HG03045 (cell line): Measurements from ENCODE around the gene HEG1.
"Not testable (repeated sequence)": the region's sequence is repeated elsewhere in the genome, so short reads cannot be mapped to it uniquely, and the experiment has no call there.

Experiments used
- ATAC-seq: cut with Tn5 transposase; IDR thresholded peaks from one replicate; pipeline ENCODE4 v1.9.1; 2021; ENCODE audit warnings: mild to moderate bottlenecking, moderate library complexity; ENCODE audit not compliant: unreplicated experiment

HEG1 gene, protein sequence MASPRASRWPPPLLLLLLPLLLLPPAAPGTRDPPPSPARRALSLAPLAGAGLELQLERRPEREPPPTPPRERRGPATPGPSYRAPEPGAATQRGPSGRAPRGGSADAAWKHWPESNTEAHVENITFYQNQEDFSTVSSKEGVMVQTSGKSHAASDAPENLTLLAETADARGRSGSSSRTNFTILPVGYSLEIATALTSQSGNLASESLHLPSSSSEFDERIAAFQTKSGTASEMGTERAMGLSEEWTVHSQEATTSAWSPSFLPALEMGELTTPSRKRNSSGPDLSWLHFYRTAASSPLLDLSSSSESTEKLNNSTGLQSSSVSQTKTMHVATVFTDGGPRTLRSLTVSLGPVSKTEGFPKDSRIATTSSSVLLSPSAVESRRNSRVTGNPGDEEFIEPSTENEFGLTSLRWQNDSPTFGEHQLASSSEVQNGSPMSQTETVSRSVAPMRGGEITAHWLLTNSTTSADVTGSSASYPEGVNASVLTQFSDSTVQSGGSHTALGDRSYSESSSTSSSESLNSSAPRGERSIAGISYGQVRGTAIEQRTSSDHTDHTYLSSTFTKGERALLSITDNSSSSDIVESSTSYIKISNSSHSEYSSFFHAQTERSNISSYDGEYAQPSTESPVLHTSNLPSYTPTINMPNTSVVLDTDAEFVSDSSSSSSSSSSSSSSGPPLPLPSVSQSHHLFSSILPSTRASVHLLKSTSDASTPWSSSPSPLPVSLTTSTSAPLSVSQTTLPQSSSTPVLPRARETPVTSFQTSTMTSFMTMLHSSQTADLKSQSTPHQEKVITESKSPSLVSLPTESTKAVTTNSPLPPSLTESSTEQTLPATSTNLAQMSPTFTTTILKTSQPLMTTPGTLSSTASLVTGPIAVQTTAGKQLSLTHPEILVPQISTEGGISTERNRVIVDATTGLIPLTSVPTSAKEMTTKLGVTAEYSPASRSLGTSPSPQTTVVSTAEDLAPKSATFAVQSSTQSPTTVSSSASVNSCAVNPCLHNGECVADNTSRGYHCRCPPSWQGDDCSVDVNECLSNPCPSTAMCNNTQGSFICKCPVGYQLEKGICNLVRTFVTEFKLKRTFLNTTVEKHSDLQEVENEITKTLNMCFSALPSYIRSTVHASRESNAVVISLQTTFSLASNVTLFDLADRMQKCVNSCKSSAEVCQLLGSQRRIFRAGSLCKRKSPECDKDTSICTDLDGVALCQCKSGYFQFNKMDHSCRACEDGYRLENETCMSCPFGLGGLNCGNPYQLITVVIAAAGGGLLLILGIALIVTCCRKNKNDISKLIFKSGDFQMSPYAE (N-terminal part only)

DNA sequence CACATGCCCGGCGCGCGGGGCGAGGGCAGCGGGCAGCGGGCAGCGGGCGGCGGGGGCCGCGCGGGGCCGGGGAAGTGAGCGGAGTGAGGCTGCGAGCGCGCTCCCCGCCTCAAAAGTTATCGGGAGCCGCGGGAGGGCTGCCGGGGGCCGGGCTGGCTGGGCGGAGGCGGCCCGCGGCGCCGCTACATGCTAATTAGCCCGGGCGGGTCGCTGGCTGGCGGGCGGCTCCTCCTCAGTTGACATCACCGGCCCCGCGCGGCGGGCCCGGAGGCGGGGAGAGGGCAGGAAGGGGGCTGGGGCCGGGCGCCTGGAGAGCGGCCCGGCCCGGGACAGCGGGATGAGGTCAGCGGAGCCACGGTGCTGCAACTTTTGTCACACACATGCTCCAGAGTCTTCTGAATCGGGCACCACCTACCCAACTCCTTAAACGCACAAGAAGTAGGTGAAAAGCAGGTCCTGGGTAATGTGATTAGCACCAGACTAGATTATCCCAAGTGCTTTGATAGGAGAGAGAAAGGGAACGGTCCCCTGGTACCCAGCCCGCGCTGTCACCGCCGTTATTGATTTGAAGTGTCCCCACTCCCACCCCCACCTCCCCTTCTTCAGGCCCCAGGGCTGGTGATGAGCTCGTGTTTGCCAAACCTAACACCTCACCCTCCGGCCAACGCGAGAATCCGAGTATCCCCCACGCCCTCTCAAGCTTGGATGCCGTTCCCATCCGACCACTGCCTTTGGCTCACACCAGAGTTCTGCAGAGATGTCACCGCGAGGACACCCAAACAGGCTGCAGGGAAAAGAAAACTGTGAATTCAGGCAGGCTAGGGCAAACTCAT is at the start of gene HEG1:
HEG1 (minus strand) TSS at position 85 of the 833 bp plus-strand sequence. CDS start 107 bp downstream, outside the sequence.
- ATAC-seq, result peak; percentile 78

DNA sequence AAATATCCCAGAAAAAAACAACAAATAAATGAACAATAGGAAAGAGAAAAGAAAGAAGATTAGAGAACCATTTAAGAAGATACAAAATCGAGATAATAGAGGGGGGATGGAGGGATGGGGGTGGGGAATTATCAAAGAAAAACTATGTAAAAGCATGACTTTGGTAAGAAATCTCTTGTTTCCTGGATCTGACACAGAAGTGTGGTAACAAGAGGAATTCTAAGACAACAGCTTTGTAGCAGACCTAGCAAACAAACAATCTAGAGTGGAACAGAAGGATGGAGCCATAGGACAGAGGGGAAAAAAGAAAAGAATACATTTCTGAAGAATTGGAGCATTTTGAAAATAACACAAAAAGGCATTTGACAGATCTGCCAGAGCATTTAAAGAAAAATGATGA is 49.3 kb upstream of the HEG1 start:
- ATAC-seq, result no peak

DNA sequence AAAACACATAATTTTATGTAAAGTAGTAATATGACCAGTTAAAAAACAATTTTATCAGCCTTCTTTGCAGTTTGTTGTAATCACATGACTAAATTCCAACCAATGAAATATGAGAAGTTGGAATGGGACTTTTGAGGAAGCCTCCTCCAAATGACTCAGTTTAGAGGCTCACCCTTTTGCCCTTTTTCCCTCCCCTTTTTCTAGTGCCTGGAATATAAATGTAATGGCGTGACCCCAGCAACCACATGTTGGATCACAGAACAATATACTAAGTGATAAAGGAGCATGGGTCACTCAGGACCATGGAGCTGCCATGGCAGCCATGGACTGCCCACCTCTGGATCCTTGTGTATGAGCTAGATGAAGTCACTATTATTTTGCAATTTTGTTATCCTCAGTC is 48.8 kb upstream of the HEG1 start:
- ATAC-seq, result no peak

DNA sequence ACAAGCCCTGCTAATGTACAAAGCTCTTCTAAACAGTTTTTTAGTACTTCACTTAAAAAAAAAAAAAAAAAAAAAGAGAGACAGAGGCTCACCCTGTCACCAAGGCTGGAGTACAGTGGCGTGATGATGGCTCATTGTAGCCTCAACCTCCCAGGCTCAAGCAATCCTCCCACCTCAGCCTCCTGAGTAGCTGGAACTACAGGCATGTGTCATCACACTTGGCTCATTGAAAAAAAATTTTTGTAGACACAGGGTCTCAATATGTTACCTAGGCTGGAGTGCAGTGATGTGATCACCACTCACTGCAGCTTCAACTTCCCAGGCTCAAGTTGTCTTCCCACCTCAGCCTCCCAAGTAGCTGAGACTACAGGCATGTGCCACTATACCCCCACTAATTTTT is 47.6 kb upstream of the HEG1 start:
- ATAC-seq, result no peak

DNA sequence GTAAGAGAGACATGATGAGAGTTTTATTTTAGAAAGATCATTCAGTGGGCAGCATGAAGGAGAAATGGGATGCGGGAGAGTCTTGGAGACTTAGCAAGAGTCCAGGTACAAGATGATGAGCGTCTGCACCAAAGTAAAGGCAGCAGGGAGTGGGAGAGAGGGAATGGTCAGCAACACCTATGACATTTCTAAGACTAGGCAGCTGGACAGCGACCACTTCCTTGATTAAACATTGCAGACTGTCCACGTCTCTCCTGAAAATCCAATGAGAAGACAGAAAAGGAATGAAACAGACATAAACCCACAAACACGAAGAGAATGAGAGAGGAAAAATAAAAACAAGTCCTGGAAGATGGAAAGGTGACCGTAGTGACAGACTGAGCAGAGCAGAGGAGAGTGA is 46.7 kb upstream of the HEG1 start:
- ATAC-seq, result no peak

DNA sequence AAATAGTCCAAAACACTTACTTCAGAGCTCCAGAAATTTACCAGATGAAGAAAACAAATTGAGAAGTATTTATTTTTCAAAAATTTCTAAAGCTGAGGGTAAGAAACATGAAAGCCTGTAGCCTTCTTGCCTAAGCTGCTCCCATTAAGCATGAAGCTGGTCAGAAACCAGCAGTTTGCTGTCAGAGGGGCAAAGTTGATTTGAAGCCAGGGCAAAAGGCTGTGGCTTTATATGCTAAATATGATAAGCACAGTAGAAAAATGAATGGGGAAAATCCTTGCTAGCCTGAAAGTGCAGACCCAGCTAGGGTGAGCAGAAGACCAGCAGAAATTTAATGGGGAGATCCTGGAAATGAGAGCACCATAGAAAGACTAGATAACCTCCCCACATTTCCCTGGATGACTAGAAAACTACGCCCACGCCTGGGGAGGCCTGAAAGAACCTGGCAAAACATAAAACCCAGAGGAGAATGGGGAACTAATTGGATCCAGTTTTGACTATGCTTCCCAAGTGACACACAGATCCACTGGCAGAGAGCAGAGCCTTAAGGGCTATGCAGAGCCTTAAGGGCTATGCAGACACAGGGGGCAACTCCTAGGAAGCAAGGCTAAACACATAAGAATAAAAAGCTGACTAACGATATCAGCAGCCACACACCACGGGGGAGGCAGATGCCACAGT is 43.0 kb upstream of the HEG1 start:
- no peak for ATAC-seq

DNA sequence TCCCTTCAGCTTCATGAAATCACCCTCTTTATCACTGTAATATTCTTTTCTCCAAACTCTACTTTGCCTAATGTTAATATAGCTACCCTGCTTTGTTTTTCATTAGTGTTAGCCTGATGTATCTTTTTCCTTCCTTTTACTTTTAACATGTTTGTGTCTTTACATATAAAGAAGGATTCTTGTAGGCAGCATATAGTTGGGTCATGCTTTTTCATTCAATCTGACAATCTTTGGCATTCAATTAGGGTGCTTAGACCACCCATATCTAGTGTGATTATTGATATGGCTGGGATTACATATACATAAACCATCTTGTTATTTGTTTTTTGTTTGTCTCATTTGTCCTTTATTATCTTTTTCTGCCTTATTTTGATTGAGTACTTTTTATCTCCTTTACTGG is 34.9 kb upstream of the HEG1 start:
- no peak for ATAC-seq

DNA sequence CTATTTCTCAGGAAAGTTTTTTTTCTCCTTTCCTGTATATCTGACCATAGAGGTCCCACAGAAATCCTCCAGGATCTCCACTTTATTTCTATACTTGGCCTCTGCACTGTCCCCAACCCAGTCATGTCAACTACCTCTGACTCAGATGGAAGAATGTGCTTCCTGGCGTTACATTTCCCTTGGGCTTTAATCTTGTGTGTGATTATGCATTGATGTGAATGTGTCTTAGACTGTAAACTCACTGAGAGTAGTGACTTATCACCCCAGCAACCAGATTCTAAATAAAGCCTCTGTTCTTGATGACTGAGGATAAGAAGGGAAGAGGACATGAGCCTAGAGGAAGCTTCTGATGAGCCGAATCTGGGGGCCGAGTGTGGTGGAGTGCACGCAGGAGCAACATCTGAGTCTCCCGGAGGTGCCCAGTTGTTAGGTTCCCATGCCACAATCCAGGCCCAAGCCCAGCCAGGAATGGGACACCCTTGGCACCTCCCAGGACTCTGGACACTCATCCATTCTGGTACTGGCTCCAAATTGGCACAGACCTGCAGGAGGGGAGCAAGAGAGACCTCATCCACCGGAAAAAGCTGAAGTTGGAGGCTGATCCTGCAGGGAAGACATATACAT is 32.1 kb upstream of the HEG1 start:
- ATAC-seq, result no peak

DNA sequence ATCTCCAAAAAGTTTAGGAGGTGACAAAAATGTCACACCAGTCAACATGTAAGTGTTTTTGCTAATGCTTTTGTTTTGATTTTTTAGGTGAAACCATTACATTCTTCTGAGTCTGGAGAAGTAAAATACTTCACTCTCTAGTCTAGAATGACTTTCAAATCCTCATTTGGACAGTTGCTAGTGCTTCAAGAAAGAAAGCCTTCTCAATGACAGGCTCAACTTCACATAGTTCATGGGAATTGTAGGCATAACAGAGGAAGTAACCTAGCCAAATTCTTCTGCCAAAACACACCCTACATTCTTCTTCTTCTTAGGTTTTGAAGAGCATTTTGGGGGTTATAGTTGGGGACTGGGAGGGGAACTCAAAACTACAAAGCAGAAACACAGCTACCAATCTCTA is 29.4 kb upstream of the HEG1 start:
- no peak for ATAC-seq

DNA sequence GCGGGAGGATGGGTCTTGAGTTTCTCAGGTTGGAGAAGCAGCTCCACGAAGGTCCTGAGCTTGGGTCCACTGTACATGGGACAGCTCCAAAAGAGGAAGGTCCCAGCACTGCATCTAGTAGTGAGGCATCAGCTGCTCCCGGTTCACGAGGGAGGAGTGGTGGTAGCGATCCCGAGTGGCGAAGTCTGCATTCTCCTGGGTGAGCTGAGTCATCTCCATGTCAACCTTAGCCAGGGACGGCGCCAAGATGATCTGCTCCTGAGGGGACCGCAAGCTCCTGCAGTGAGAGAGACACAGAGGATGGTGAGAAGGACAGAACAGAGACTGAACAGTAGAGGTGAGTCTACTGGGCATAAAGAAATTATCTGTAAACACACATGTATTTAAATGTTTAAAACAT is 28.0 kb upstream of the HEG1 start:
- no peak for ATAC-seq

DNA sequence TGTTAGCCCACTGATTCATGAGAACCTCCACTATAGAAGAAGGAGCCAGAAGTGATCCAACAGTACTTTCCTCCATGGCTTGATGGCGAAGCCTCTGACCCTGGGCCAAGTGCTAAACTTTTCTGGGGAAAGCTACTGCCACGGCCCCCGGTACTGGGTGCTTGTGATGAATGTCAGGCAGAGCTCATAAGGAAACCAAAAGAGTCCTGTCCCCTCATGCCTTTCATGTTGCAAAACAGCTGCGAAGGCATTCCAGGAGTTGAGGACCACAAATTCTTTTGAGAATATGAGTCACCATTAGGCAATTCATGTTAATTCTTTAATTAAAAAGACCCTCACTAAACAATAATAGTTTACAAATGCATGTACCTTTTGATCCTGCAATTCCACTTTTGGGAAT is 26.5 kb upstream of the HEG1 start:
- not testable (repeated sequence) for ATAC-seq

DNA sequence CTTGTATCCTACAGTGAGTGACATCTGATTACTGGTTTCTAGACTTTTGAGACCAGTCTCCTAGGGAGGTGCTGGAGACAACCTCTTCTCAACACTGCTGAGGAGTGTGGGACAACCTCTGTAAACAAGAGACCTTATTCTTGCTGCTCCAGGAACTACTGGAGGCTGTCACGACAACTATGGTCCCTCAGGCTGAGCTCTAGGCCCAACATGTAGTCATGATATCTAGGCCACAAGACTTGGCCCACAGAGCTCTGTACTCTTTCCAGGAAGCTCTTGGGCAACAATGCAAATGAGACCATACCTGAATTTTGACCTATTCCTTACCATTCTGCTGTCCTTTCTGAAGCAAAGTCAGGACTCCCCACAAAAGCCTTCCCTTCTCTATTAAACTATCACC is 24.3 kb upstream of the HEG1 start:
- ATAC-seq, result no peak

DNA sequence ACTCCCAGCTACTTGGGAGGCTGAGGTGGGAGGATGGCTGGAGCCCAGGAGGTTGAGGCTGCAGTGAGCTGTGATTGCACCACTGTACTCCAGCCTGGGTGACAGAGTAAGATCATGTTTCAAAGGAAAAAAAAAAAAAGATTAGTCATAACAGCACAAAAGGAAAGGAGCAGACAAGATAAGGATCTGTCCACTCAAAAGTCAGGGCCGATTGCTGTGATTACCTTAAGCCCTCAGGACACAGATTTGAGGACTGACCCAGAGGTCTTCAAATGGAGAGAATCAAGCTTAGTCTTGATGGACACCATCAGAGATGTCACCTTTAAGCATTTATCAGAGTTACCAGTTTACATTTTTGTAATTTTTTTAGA is 23.9 kb upstream of the HEG1 start:
- no peak for ATAC-seq

DNA sequence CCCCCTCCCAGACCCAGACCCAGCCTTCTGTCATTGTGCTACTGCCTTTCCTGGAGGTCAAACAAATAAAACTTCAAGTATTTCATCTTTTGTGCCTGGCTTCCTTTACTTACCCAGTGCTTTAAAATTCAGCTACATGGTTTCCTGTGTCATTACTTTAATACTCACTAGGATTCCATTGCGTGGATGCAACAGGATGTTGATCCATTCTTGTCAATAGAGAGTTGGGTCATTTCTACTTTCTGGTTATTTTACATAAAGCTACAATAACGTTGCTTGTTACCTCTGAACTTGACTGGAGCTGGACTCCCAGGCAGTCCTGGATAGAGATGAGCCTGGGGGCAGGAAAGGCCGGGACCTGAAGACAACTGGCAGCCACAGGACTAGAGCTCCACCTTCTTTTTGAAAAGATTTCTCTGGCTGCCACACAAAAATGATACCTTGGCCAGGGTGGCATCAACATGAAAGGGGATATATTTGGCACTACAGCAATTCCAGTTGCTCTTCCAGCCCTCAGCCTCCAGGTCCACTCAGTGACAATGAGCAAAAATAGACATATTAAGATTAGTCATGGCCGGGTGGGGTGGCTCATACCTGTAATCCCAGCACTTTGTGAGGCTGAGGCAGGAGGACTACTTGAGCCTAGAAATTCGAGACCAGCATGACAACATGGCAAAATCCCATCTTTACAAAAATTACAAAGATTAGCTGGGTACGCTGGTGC is 23.3 kb upstream of the HEG1 start:
- no peak for ATAC-seq

DNA sequence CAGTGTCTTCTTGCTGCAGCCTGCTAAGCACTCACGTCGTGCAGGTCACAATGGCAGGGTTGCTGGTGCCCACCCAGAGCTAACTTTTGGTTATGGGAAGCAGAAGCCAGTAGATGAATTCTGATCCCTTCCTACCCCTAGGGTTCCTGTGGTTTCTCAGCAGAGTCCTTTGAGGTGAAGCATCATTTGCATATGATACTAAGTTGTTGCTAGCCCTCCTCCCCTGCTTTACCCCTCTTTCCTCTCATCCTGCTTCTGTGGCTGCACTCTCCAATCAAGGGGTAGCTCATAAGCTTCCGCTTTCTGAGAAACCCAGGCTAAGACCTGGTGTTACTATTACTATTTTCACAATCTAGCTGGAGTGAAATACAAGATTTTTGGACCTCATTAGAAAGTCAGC is 22.1 kb upstream of the HEG1 start:
- no peak for ATAC-seq

DNA sequence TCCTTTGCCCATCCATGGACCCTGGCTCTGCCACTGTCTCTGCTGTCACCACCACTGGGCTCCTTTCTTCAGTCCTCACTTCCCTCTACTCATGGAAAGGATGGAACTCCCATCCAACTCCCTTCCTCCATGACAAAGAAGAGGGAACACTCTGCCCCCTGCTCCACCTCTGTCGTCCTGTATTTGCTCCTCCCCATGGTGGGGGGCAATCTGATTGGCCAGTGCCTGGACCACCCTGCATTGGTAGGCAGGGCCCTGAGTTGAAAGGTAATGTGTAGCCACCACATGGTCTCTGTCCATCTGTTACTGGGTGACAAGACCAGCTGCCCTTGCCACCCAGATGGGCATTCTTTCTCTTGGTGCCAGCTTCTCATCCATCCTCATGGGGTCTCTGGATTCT is 20.7 kb upstream of the HEG1 start:
- ATAC-seq, result no peak

DNA sequence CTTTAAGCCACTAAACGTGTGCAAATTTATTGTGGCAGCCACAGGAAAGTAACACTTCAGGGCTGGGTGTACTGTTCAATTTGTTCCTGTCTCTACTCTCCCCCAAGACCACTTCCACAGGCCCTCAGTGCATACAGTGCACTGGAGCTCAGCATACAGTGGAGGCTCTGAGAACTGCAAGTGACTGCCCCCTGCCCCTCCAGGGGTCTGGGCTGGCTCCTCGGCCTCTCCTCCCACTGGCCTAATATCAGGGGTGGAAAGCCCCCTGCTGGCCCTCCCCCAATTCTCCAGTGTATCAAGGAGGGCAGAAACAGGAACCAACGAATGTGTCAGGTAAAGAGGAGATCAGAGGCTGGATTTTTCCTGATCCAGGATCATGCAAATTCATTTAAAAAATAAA is 19.9 kb upstream of the HEG1 start:
- ATAC-seq, result no peak

DNA sequence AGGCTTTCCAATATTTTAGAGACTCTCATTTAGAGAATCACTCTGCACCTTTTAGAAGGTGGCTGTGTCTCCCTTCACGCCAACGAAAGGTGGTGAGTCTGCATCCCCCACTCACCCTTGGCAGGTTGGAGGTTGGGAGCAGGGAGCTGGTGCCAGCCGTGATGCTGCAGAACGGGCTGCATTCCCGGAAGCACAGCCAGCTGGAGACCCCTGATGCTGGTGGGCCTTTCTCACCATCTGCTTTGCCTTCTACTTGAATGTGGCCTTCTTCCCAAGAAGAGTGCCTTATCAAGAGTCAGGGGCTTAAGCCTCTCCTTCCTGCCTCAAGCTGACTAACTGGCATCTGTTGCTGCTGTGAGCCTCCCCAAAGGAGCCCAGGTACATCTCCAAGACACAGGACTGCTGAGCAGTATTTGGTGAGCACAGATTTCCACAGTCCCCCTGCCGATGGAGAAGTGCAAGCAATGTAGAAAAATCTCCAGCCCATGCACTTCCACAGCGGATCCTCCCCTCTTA is 17.7 kb upstream of the HEG1 start:
- no peak for ATAC-seq
